MG63 (cell line): ENCODE data around the gene CENPV. TPM values are rescaled to one million over a fixed set of nuclear protein-coding genes. Genes with fewer than 3 reads are reported as not detected.
"Not testable (repeated sequence)": the region's sequence is repeated elsewhere in the genome, so short reads cannot be mapped to it uniquely, and the experiment has no call there.

Source experiments
- DNase-seq: peaks from one replicate; pipeline ENCODE4 v3.0.0-alpha.2; 2020
- H3K27me3 ChIP-seq: fragments of 250-450 bp; sonication (Bioruptor Pico); 2 replicates; pipeline ENCODE4 v1.5.1; 2020; ENCODE audit warnings: mild to moderate bottlenecking, moderate library complexity
- H3K36me3 ChIP-seq: fragments of 250-450 bp; sonication (Bioruptor Pico); 2 replicates; pipeline ENCODE4 v1.5.1; 2020; ENCODE audit warnings: mild to moderate bottlenecking, moderate library complexity
- H3K4me3 ChIP-seq: fragments of 250-450 bp; sonication (Bioruptor Pico); 2 replicates; pipeline ENCODE4 v1.5.1; 2020; ENCODE audit warnings: mild to moderate bottlenecking, moderate library complexity
- H3K9me3 ChIP-seq: fragments of 250-450 bp; sonication (Bioruptor Pico); 2 replicates; pipeline ENCODE4 v1.5.1; 2020; ENCODE audit warnings: mild to moderate bottlenecking, moderate library complexity
- total RNA-seq: library from RNA; depleted of rRNA; stranded (reverse); fragments of >200 nt; shearing (Covaris generic); gene quantifications from 2 replicates; pipeline ENCODE4 v1.2.3, GENCODE V29; 2014; ENCODE audit warnings: low replicate concordance; rRNA removed

Gene CENPV
- total RNA-seq, 1 experiment from 2014 or later = 52.5 TPM

- no peak overlapping the region for H3K4me3 ChIP-seq
- no peaks in the 10 kb centered on the region for H3K36me3 ChIP-seq
- DNase-seq = no peak
- H3K27me3 ChIP-seq = no peaks in the 10 kb centered on the region
- H3K9me3 ChIP-seq = no peaks in the 10 kb centered on the region
Measured at GRCh38 chr17:16300554-16300953, 52.7 kb downstream of the CENPV start.

- H3K27me3 ChIP-seq = no peaks in the 10 kb centered on the region
- DNase-seq = no peak
- H3K36me3 ChIP-seq = no peaks in the 10 kb centered on the region
- H3K4me3 ChIP-seq = no peak overlapping the region
- H3K9me3 ChIP-seq = no peaks in the 10 kb centered on the region
Measured at GRCh38 chr17:16298140-16298662, 55.1 kb downstream of the CENPV start.

- no peaks in the 10 kb centered on the region for H3K9me3 ChIP-seq
- H3K36me3 ChIP-seq = no peaks in the 10 kb centered on the region
- H3K27me3 ChIP-seq = no peaks in the 10 kb centered on the region
- DNase-seq = no peak
- H3K4me3 ChIP-seq = no peak overlapping the region
Measured at GRCh38 chr17:16297367-16298139, 55.7 kb downstream of the CENPV start.

- not testable (repeated sequence) for H3K36me3 ChIP-seq, H3K4me3 ChIP-seq, DNase-seq, H3K27me3 ChIP-seq, H3K9me3 ChIP-seq
Measured at GRCh38 chr17:16296072-16296471, 57.2 kb downstream of the CENPV start.

GRCh38 chr17:16294560-16294959, 58.7 kb downstream of the CENPV start:
- Histone ChIP-seq H3K27me3 (no peaks in the 10 kb centered on the region), H3K4me3 (no peak overlapping the region), H3K9me3 (no peaks in the 10 kb centered on the region), H3K36me3 (no peaks in the 10 kb centered on the region)
- DNase-seq = no peak

- DNase-seq = no peak
Measured at GRCh38 chr17:16293931-16294330, 59.3 kb downstream of the CENPV start.

More at GRCh38 chr17:16293931-16294330, 59.3 kb downstream of the CENPV start:
- no peaks in the 10 kb centered on the region for H3K36me3 ChIP-seq
- H3K4me3 ChIP-seq = no peak overlapping the region
- H3K27me3 ChIP-seq = no peaks in the 10 kb centered on the region
- no peaks in the 10 kb centered on the region for H3K9me3 ChIP-seq

Other genes with a start within 250 kb of the CENPV start
- 19.8 and 41.6 TPM in 2 replicates for gene NCOR1, start 137.9 kb downstream of the CENPV start, total RNA-seq
- gene PIGL, start 136.3 kb downstream of the CENPV start, total RNA-seq = 5.7 and 19.0 TPM in 2 replicates
- gene UBB, start 27.6 kb upstream of the CENPV start, total RNA-seq = 957 and 1,097 TPM in 2 replicates
- 0.05 and 0.30 TPM in 2 replicates for gene TRPV2, start 62.1 kb upstream of the CENPV start, total RNA-seq
- 0.03 TPM in 1 of 2 replicates, not detected in the other for gene LRRC75A, start 138.7 kb upstream of the CENPV start, total RNA-seq
- gene ZNF287, start 215.7 kb upstream of the CENPV start, total RNA-seq = 2.2 and 21.7 TPM in 2 replicates